Measurements from ENCODE around the gene OTOGL.

DNA sequence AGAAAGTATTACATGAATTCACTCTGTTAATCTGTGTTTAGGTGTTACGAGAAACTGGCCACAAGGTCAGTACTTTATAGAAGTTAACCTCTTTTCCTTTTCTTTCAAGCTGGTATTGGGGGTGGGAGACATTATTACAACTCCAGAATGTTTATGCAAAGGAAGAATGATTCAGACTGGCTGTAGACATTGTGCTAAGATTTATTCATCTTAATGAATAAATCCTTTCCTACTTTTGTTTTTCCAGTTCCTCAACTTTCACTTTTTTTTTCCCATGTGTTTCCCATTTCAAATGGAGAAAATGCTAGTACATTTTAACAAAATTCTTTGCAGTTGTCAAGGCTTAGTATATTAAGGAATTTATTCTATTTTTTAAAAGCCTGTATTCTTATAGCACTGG lies 1.3 kb downstream of the OTOGL start:
- TF ChIP-seq ISL1 (CRISPR knock-in tag; IDR thresholded peaks at IDR 0.05) (no peak), PATZ1 (CRISPR knock-in tag; IDR thresholded peaks at IDR 0.05; ENCODE audit: borderline replicate concordance) (no peak), POU6F1 (CRISPR knock-in tag; IDR thresholded peaks at IDR 0.05; ENCODE audit: borderline replicate concordance, low read depth) (no peak), CSDC2 (CRISPR knock-in tag; IDR thresholded peaks at IDR 0.05) (no peak), ZFP3 (CRISPR knock-in tag; IDR thresholded peaks at IDR 0.05) (no peak), RARB (CRISPR knock-in tag; IDR thresholded peaks at IDR 0.05) (no peak), ZC3H10 (CRISPR knock-in tag; IDR thresholded peaks at IDR 0.05) (no peak), ESRRG (CRISPR knock-in tag; IDR thresholded peaks at IDR 0.05) (no peak)
